Right renal cortex interstitium (tissue), 3 donors: ENCODE results near the gene AGO4. TPM values are rescaled to one million over a fixed set of nuclear protein-coding genes. Genes with fewer than 3 reads are reported as not detected.
"Not testable (repeated sequence)": the region's sequence is repeated elsewhere in the genome, so short reads cannot be mapped to it uniquely, and the experiment has no call there.

Experiments used
- DNase-seq, 3 donors: peaks; one replicate each; pipeline ENCODE4 v3.0.0-alpha.2; 2013; ENCODE audit warnings: low read depth in 3 of 3, low spot score in 2 of 3
- polyA plus RNA-seq, 3 donors: library from polyadenylated mRNA; unstranded; fragments of 120-200 nt; gene quantifications; one replicate each; pipeline ENCODE4 v1.2.1, GENCODE V29; 2013; ENCODE audit not compliant: insufficient read length in 3 of 3

The AGO4 gene
- polyA plus RNA-seq, 3 donors: 17.6 to 20.0 (median 17.9) TPM

- DNase-seq: no peak
Observed at GRCh38 chr1:35863881-35864625, 56.2 kb downstream of the AGO4 start.

- no peak for DNase-seq
Observed at GRCh38 chr1:35864813-35865212, 57.0 kb downstream of the AGO4 start.

- no peak for DNase-seq
Observed at GRCh38 chr1:35866991-35867390, 59.2 kb downstream of the AGO4 start.

- not testable (repeated sequence) for DNase-seq
Observed at GRCh38 chr1:35869245-35869950, 61.6 kb downstream of the AGO4 start.

- DNase-seq: no peak
Observed at GRCh38 chr1:35870651-35871309, 63.0 kb downstream of the AGO4 start.

- DNase-seq: no peak
Observed at GRCh38 chr1:35873243-35873750, 65.5 kb downstream of the AGO4 start.

GRCh38 chr1:35874115-35874514, 66.3 kb downstream of the AGO4 start:
- not testable (repeated sequence) for DNase-seq

GRCh38 chr1:35876988-35877387, 69.2 kb downstream of the AGO4 start:
- no peak for DNase-seq

GRCh38 chr1:35881850-35882273, 74.0 kb downstream of the AGO4 start:
- no peak for DNase-seq

- no peak for DNase-seq
Observed at GRCh38 chr1:35882586-35882944, 74.7 kb downstream of the AGO4 start.

- peak; percentile 76 to 88 (median 86) for DNase-seq
Observed at GRCh38 chr1:35882945-35883634, 75.3 kb downstream of the AGO4 start, which contains the start of gene AGO1. AGO1 (plus strand) TSS chr1:35883209; CDS start chr1:35883422, 213 bp downstream.

GRCh38 chr1:35883635-35884101, 75.9 kb downstream of the AGO4 start:
- DNase-seq: peak in 2 of 3 donors; percentile 17 to 27

- DNase-seq: no peak
Observed at GRCh38 chr1:35884934-35885333, 77.1 kb downstream of the AGO4 start.

GRCh38 chr1:35885961-35886558, 78.2 kb downstream of the AGO4 start:
- no peak for DNase-seq

GRCh38 chr1:35886577-35887431, 79.0 kb downstream of the AGO4 start:
- no peak for DNase-seq

- DNase-seq: no peak
Observed at GRCh38 chr1:35887508-35887907, 79.7 kb downstream of the AGO4 start.

- DNase-seq: no peak
Observed at GRCh38 chr1:35888255-35888654, 80.4 kb downstream of the AGO4 start.

- DNase-seq: not testable (repeated sequence)
Observed at GRCh38 chr1:35888981-35889380, 81.2 kb downstream of the AGO4 start.
